H1 (cell line): Measurements from ENCODE around the gene CLCN3. TPM values are rescaled to one million over a fixed set of nuclear protein-coding genes. Genes with fewer than 3 reads are reported as not detected.
A peak's percentile ranks its signal among the peaks of the same experiment; 100 is the strongest.

ENCODE experiments used
- CTCF ChIA-PET: fragments of 300-600 bp; sonication (Branson Sonifier 250); formaldehyde crosslinking; loops from one replicate; lab custom pipeline; 2021; ENCODE audit not compliant: partially characterized antibody; lab: Charles Lee
- POLR2A ChIA-PET: fragments of 300-600 bp; sonication (Branson Sonifier 250); formaldehyde crosslinking; loops from one replicate; lab custom pipeline; 2021; ENCODE audit warnings: inconsistent platforms; ENCODE audit not compliant: partially characterized antibody; lab: Charles Lee
- DNase-seq, 2 experiments: peaks; one replicate each; pipeline versions ENCODE4 v3.0.0 to v3.0.0-alpha.2; 2010 to 2022; ENCODE audit warnings: low spot score in 2 of 2, low read depth in 1 of 2, mixed read lengths in 1 of 2
- FAIRE-seq: peaks from 2 replicates; lab custom pipeline; 2011; peaks lifted over from hg19 to GRCh38; lab: Jason Lieb, UNC
- H2AFZ ChIP-seq: 2 replicates; pipeline ENCODE4 v1.8.1; 2012; ENCODE audit warnings: low read length, inconsistent platforms
- H2AK5ac ChIP-seq: 2 replicates; pipeline ENCODE4 v1.6.1; 2013; ENCODE audit warnings: low read depth, low read length
- H2BK120ac ChIP-seq: replicated peaks from 2 replicates; pipeline ENCODE3; 2013; ENCODE audit warnings: low read depth, low read length, inconsistent platforms
- H2BK12ac ChIP-seq: 2 replicates; pipeline ENCODE4 v1.6.1; 2013; ENCODE audit warnings: low read depth, low read length
- H2BK15ac ChIP-seq: 2 replicates; pipeline ENCODE4 v1.6.1; 2013; ENCODE audit warnings: low read length
- H2BK20ac ChIP-seq: 2 replicates; pipeline ENCODE4 v1.6.1; 2013; ENCODE audit warnings: low read length
- H2BK5ac ChIP-seq: 2 replicates; pipeline ENCODE4 v1.6.1; 2013; ENCODE audit warnings: low read depth, low read length
- H3K14ac ChIP-seq: 2 replicates; pipeline ENCODE4 v1.6.1; 2013; ENCODE audit warnings: inconsistent platforms; ENCODE audit not compliant: insufficient read length
- H3K18ac ChIP-seq: 2 replicates; pipeline ENCODE4 v1.6.1; 2013; ENCODE audit warnings: low read length; ENCODE audit errors: extremely low read depth
- H3K23ac ChIP-seq: 2 replicates; pipeline ENCODE4 v1.6.1; 2013; ENCODE audit warnings: inconsistent platforms; ENCODE audit not compliant: insufficient read length
- H3K23me2 ChIP-seq: 2 replicates; pipeline ENCODE4 v1.6.1; 2013; ENCODE audit warnings: low read depth, low read length
- H3K27ac ChIP-seq: 2 replicates; pipeline ENCODE4 v1.6.1; 2011; ENCODE audit warnings: low read depth, low read length, inconsistent platforms
- H3K27me3 ChIP-seq, 4 experiments: replicated peaks in 1 of 4; 1 replicate in 1 of 4; 2 replicates in 3 of 4; pipeline versions ENCODE4 v1.6.1 to v1.8.1; 2011 to 2013; ENCODE audit warnings: low read length in 3 of 4, mild to moderate bottlenecking in 3 of 4, inconsistent platforms in 2 of 4, mixed read lengths in 2 of 4, moderate library complexity in 1 of 4; ENCODE audit not compliant: control insufficient read depth in 3 of 4, insufficient read depth in 3 of 4; ENCODE audit errors: extremely low read depth in 1 of 4
- H3K36me3 ChIP-seq, 4 experiments: 2 replicates each; pipeline versions ENCODE4 v1.6.1 to v1.8.1; 2011 to 2013; ENCODE audit warnings: mild to moderate bottlenecking in 4 of 4, low read length in 3 of 4, moderate library complexity in 2 of 4, control low read depth in 1 of 4, inconsistent platforms in 1 of 4; ENCODE audit not compliant: insufficient read depth in 4 of 4, control insufficient read depth in 2 of 4
- H3K4ac ChIP-seq: replicated peaks from 2 replicates; pipeline ENCODE3; 2013; ENCODE audit warnings: low read length, low read depth, mixed read lengths, inconsistent platforms; ENCODE audit not compliant: insufficient read length
- H3K4me1 ChIP-seq, 4 experiments: replicated peaks in 1 of 4; 1 replicate in 1 of 4; 2 replicates in 3 of 4; pipeline versions ENCODE4 v1.6.1 to v1.8.1; 2011 to 2013; ENCODE audit warnings: low read length in 3 of 4, inconsistent platforms in 2 of 4, mixed read lengths in 1 of 4; ENCODE audit not compliant: insufficient read depth in 4 of 4, control insufficient read depth in 3 of 4
- H3K4me2 ChIP-seq, 2 experiments: 2 replicates each; pipeline versions ENCODE4 v1.6.1 to v1.8.1; 2011 to 2013; ENCODE audit warnings: low read depth in 2 of 2, low read length in 2 of 2, control low read depth in 1 of 2, inconsistent platforms in 1 of 2, mild to moderate bottlenecking in 1 of 2; ENCODE audit not compliant: insufficient read depth in 1 of 2
- H3K4me3 ChIP-seq, 4 experiments: fragments of 200-600, 300-600 bp in 1 of 4; sonication (generic), shearing (Covaris generic), sonication (Bioruptor Twin) in 1 of 4; 2 replicates each; pipeline versions ENCODE4 v1.5.1 to v1.8.1; 2011 to 2016; ENCODE audit warnings: low read length in 4 of 4, low read depth in 3 of 4, control low read depth in 2 of 4, inconsistent platforms in 2 of 4, mild to moderate bottlenecking in 2 of 4, mixed read lengths in 1 of 4, moderate library complexity in 1 of 4; ENCODE audit not compliant: insufficient read depth in 2 of 4; ENCODE audit errors: extremely low read depth in 1 of 4
- H3K56ac ChIP-seq: replicated peaks from 2 replicates; pipeline ENCODE3; 2013; ENCODE audit warnings: low read depth, mild to moderate bottlenecking, mixed read lengths, low read length, inconsistent platforms; ENCODE audit not compliant: insufficient read length
- H3K79me1 ChIP-seq: 2 replicates; pipeline ENCODE4 v1.6.1; 2013; ENCODE audit warnings: low read depth, low read length, control low read depth
- H3K79me2 ChIP-seq, 2 experiments: 2 replicates each; pipeline versions ENCODE4 v1.6.1 to v1.8.1; 2012 to 2013; ENCODE audit warnings: low read length in 2 of 2, mild to moderate bottlenecking in 2 of 2, inconsistent platforms in 1 of 2; ENCODE audit not compliant: insufficient read depth in 2 of 2, control insufficient read depth in 1 of 2
- H3K9ac ChIP-seq, 4 experiments: replicated peaks in 1 of 4; 1 replicate in 1 of 4; 2 replicates in 3 of 4; pipeline versions ENCODE4 v1.6.1 to v1.8.1; 2011 to 2013; ENCODE audit warnings: low read depth in 3 of 4, low read length in 3 of 4, control low read depth in 2 of 4, mild to moderate bottlenecking in 2 of 4, moderate library complexity in 2 of 4, inconsistent platforms in 1 of 4; ENCODE audit errors: extremely low read depth in 1 of 4
- H3K9me3 ChIP-seq, 2 experiments: 2 replicates each; pipeline versions ENCODE4 v1.6.1 to v1.8.1; 2012 to 2013; ENCODE audit warnings: mild to moderate bottlenecking in 2 of 2, moderate library complexity in 2 of 2, control low read depth in 1 of 2, inconsistent platforms in 1 of 2, low read depth in 1 of 2, low read length in 1 of 2, mixed read lengths in 1 of 2; ENCODE audit not compliant: insufficient read depth in 2 of 2
- H4K20me1 ChIP-seq, 2 experiments: replicated peaks in 1 of 2; 2 replicates each; pipeline versions ENCODE3 to v1.8.1; 2011 to 2013; ENCODE audit warnings: inconsistent platforms in 2 of 2, low read length in 2 of 2, mild to moderate bottlenecking in 1 of 2; ENCODE audit not compliant: insufficient read depth in 2 of 2, control insufficient read depth in 1 of 2
- H4K5ac ChIP-seq: 2 replicates; pipeline ENCODE4 v1.6.1; 2013; ENCODE audit warnings: low read length, low read depth, mixed read lengths, inconsistent platforms; ENCODE audit not compliant: insufficient read length
- H4K8ac ChIP-seq: 2 replicates; pipeline ENCODE4 v1.8.0; 2013; ENCODE audit warnings: mild to moderate bottlenecking, moderate library complexity, low read length, inconsistent platforms; ENCODE audit not compliant: insufficient read depth; ENCODE audit errors: extremely low read depth
- H4K91ac ChIP-seq: replicated peaks from 2 replicates; pipeline ENCODE3; 2013; ENCODE audit warnings: low read length, mixed read lengths, inconsistent platforms; ENCODE audit not compliant: insufficient read length
- CTBP2 ChIP-seq: IDR thresholded peaks from 2 replicates; pipeline ENCODE4 v1.7.0; 2011; ENCODE audit warnings: borderline replicate concordance, mild to moderate bottlenecking, moderate library complexity, mixed read lengths, low read length; ENCODE audit not compliant: insufficient read depth, insufficient read length
- JUND ChIP-seq: IDR thresholded peaks from 2 replicates; pipeline ENCODE4 v1.6.1; 2011; ENCODE audit warnings: mild to moderate bottlenecking, improper control_type of control experiment, low read length
- KDM4A ChIP-seq: IDR thresholded peaks from one replicate; pipeline ENCODE4 v1.7.1; 2012; ENCODE audit warnings: low read depth, mild to moderate bottlenecking, moderate library complexity, low read length, inconsistent platforms; ENCODE audit not compliant: severe bottlenecking
- PHF8 ChIP-seq: fragments of 200-600 bp; sonication (generic); conservative IDR thresholded peaks from 2 replicates; pipeline ENCODE4 v1.7.1; 2012; ENCODE audit warnings: low read depth, mild to moderate bottlenecking, inconsistent platforms, low read length, moderate library complexity
- POLR2A ChIP-seq, 2 experiments: IDR thresholded peaks; 1 replicate in 1 of 2; 2 replicates in 1 of 2; pipeline ENCODE4 v1.6.1; 2011; ENCODE audit warnings: low read depth in 2 of 2, low read length in 2 of 2, mild to moderate bottlenecking in 2 of 2; ENCODE audit errors: control extremely low read depth in 1 of 2
- POLR2AphosphoS5 ChIP-seq: IDR thresholded peaks from 2 replicates; pipeline ENCODE4 v1.6.1; 2011; ENCODE audit warnings: low read depth, low read length
- SAP30 ChIP-seq: fragments of 300-600 bp; sonication (generic); IDR thresholded peaks from 2 replicates; pipeline ENCODE4 v1.7.1; 2012; ENCODE audit warnings: low read length, moderate library complexity, mild to moderate bottlenecking, inconsistent platforms; ENCODE audit not compliant: insufficient read depth, insufficient replicate concordance
- WGBS, 2 experiments: shearing (Covaris generic) in 1 of 2; methylation state at CpG; one replicate each; pipeline versions ENCODE4 v1.1.6 to v1.1.7; 2013 to 2015; ENCODE audit warnings: low lambda C conversion rate in 2 of 2, mixed read lengths in 2 of 2, inconsistent platforms in 1 of 2, low coverage in 1 of 2, missing lambda C conversion rate in 1 of 2; ENCODE audit not compliant: insufficient replicate concordance in 2 of 2, insufficient coverage in 1 of 2, insufficient read length in 1 of 2; ENCODE audit errors: extremely low coverage in 1 of 2, missing lambda C conversion rate in 1 of 2; 5-methylcytosine and 5-hydroxymethylcytosine counted together
- polyA plus RNA-seq, 7 experiments: library from polyadenylated mRNA; depleted of rRNA in 3 of 7; stranded (reverse) in 5 of 7; unstranded in 2 of 7; fragments of >200 nt in 5 of 7; fragments of 200-250 nt in 2 of 7; gene quantifications; 1 replicate in 5 of 7; 2 replicates in 1 of 7; 4 replicates in 1 of 7; pipeline versions ENCODE4 v1.2.1 to v1.2.3, GENCODE V29; 2011 to 2013; ENCODE audit warnings: missing spikeins in 2 of 7, mixed read lengths in 2 of 7
- total RNA-seq: library from RNA; stranded (reverse); fragmentation: NEBNext Ultra II Directional; extraction: Animal tissue kit (Norgen Biotek cat#: 25700); gene quantifications from 2 replicates; pipeline ENCODE4 v1.2.1, GENCODE V29; 2021
- TF ChIP-seq, protein P1 (sequence below): IDR thresholded peaks from 2 replicates; pipeline ENCODE4 v1.6.1; 2012; ENCODE audit warnings: inconsistent platforms
- TF ChIP-seq, protein P2 (sequence below): IDR thresholded peaks from 2 replicates; pipeline ENCODE4 v1.6.1; 2011; ENCODE audit warnings: low read depth, mild to moderate bottlenecking, low read length; ENCODE audit not compliant: insufficient read depth

CLCN3 gene
- total and polyA plus RNA-seq, 2 of the 8 experiments (the other 6 are each of a cell fraction or from before 2014, with no cell fraction given): 8.8 to 32.8 TPM

DNA sequence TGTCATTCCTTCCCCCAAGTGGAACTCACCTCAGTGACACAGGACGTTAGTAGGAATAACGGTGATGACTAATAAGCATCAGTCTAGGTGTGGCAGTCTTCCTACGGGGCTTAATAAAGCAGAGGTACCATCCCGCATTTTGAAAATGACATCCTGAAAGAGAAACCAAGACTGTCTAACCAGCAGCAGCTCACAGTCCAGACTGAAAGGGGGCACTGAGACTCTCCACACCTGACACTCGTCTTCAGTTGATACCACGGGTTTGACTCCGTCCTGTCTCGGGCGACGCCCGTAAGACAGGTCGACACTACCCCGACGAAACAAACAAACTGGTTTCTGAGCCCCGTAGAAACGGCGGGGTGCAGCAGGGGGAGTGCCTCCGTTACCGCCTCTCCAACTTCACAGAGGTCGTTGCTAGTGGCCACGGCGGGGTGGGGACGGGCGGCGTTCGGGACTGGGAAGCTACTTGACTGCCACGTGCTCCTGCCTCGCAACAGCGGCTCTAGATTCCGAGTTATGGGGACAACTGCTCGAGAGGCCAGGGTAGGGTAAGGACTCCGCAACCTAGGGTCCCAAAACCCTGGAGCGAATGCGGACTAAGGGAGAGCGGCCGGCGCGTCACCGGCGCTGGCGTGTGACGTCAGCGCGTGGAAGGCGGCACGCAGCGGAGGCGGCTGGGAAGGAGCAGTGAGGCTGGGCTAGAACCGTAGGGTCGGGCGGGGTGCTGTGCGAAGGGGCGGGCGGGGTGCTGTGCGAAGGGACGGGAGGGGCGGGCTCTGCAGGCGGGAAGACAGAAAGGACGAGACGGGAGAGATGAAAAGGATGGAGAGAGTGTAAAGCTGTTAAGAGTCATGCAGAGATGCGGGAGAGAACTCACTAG lies 8.1 kb upstream of the CLCN3 start, which contains the start of gene NEK1:
Gene NEK1, minus strand, starts transcription at position 593 of the 880 bp plus-strand sequence. CDS start 9,953 bp downstream, outside the sequence.
- Histone ChIP-seq H3K36me3 (no peaks in the 10 kb centered on the region), H3K4ac (no peak within 1 kb of the TSS), H2AFZ (peak within 1 kb of the TSS; percentile 98), H2BK20ac (no peak within 1 kb of the TSS), H2AK5ac (no peak within 1 kb of the TSS), H2BK5ac (peak within 1 kb of the TSS; percentile 86), H3K23ac (no peak within 1 kb of the TSS), H3K23me2 (peaks cover 5% of the 10 kb centered on the region; the same call in 1 of the 2 replicates), H4K91ac (no peak within 1 kb of the TSS), H3K4me2 (peak within 1 kb of the TSS; percentile 85 to 95), H3K27ac (peak within 1 kb of the TSS; percentile 92), H3K14ac (no peak within 1 kb of the TSS), H3K4me1 (no peaks in the 10 kb centered on the region; a peak in 1 of 7 replicates), H4K8ac (peak within 1 kb of the TSS; percentile 98), H4K20me1 (no peaks in the 10 kb centered on the region), H2BK15ac (no peak within 1 kb of the TSS), H3K18ac (peak within 1 kb of the TSS; percentile 80; the same call in 1 of the 2 replicates), H3K4me3 (peak within 1 kb of the TSS; percentile 70 to 93 (median 88)), H3K79me1 (no peaks in the 10 kb centered on the region), H2BK120ac (no peak within 1 kb of the TSS), H3K27me3 (no peaks in the 10 kb centered on the region), H3K79me2 (peaks cover 0 to 29% of the 10 kb centered on the region in 2 experiments; a peak in 2 of 4 replicates), H3K9ac (peak within 1 kb of the TSS; percentile 58 to 97 (median 89)), H3K56ac (peak within 1 kb of the TSS; percentile 38), H2BK12ac (peak within 1 kb of the TSS; percentile 51; the same call in 1 of the 2 replicates), H3K9me3 (no peaks in the 10 kb centered on the region), H4K5ac (peak within 1 kb of the TSS; percentile 63)
- FAIRE-seq (no peak), DNase-seq (peak; percentile 68 to 88)
- ChIA-PET POLR2A (interaction anchor here (1.0 kb wide), 1 partner anchor 29 kb away, joined by 3 read pairs; no protein-coding TSS in a partner anchor), CTCF (interaction anchor here (0.6 to 3.3 kb wide), 21 partner anchors 26 to 490 kb away, joined by 3 to 19 read pairs (median 5); no protein-coding TSS in a partner anchor)
- 1% methylated on average over 49 of the region's 61 CpGs; no CpG with 5 or more reads in 1 of the 2 experiments for WGBS, 2 experiments
- peak; percentile 95 for TF ChIP-seq POLR2AphosphoS5
- TF ChIP-seq SAP30: peak; percentile 73
- peak; percentile 96 for TF ChIP-seq PHF8
- TF ChIP-seq KDM4A: peak; percentile 92
- TF ChIP-seq, protein P1, sequence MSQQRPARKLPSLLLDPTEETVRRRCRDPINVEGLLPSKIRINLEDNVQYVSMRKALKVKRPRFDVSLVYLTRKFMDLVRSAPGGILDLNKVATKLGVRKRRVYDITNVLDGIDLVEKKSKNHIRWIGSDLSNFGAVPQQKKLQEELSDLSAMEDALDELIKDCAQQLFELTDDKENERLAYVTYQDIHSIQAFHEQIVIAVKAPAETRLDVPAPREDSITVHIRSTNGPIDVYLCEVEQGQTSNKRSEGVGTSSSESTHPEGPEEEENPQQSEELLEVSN: peak; percentile 66
- no peak for TF ChIP-seq CTBP2
- peak; percentile 69 to 96 for TF ChIP-seq POLR2A (IDR thresholded peaks at IDR 0.05; ENCODE audit: control extremely low read depth in 1 of 2, low read depth in 2 of 2, low read length in 2 of 2)
- 0 out of 2 replicates have a peak, but pooled peaks have one; percentile 24 for TF ChIP-seq JUND
- TF ChIP-seq, protein P2, sequence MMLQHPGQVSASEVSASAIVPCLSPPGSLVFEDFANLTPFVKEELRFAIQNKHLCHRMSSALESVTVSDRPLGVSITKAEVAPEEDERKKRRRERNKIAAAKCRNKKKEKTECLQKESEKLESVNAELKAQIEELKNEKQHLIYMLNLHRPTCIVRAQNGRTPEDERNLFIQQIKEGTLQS: peak; percentile 35; the same call in 1 of the 2 replicates
